PC-9 (cell line): ENCODE data around the gene VGLL2. TPM values are rescaled to one million over a fixed set of nuclear protein-coding genes. Genes with fewer than 3 reads are reported as not detected.
A peak's percentile ranks its signal among the peaks of the same experiment; 100 is the strongest.

ENCODE experiments used
- BruUV-seq: library from RNA; stranded (reverse); fragments of 400-500 nt; replicated peaks from 2 replicates; lab custom pipeline; 2021; lab: Mats Ljungman, UMichigan
- CTCF ChIA-PET: fragments of 300-600 bp; sonication (Branson Sonifier 250); formaldehyde crosslinking; loops from one replicate; lab custom pipeline; 2022; ENCODE audit warnings: antibody characterized with exemption; lab: Charles Lee
- POLR2A ChIA-PET: fragments of 300-600 bp; sonication (Branson Sonifier 250); formaldehyde crosslinking; loops from one replicate; lab custom pipeline; 2022; ENCODE audit warnings: antibody characterized with exemption; ENCODE audit not compliant: unreplicated experiment; lab: Charles Lee
- DNase-seq, 2 experiments: peaks; one replicate each; pipeline versions ENCODE4 v3.0.0 to v3.0.0-alpha.2; 2015 to 2022; ENCODE audit warnings: mixed read lengths in 1 of 2
- H2AFZ ChIP-seq: fragments of 200-600 bp; sonication (generic); 2 replicates; pipeline ENCODE4 v1.8.1; 2017; ENCODE audit warnings: antibody characterized with exemption
- H3F3A ChIP-seq: fragments of 200-600 bp; sonication (generic); 2 replicates; pipeline ENCODE4 v1.8.1; 2017; ENCODE audit warnings: antibody characterized with exemption, mild to moderate bottlenecking, low read depth; ENCODE audit not compliant: insufficient read depth
- H3K27ac ChIP-seq: fragments of 200-600 bp; sonication (generic); 2 replicates; pipeline ENCODE4 v1.6.1; 2016; ENCODE audit warnings: mixed run types
- H3K27me3 ChIP-seq: fragments of 200-600 bp; sonication (generic); 2 replicates; pipeline ENCODE4 v1.6.1; 2016; ENCODE audit warnings: low read depth, mixed run types; ENCODE audit not compliant: insufficient read depth
- H3K36me3 ChIP-seq: fragments of 200-600 bp; sonication (generic); 2 replicates; pipeline ENCODE4 v1.6.1; 2016; ENCODE audit warnings: low read depth, mixed run types
- H3K4me1 ChIP-seq: fragments of 200-600 bp; sonication (generic); replicated peaks from 2 replicates; pipeline ENCODE4 v1.6.1; 2016; ENCODE audit warnings: mixed run types; ENCODE audit not compliant: insufficient read depth
- H3K4me2 ChIP-seq: fragments of 200-600 bp; sonication (generic); 2 replicates; pipeline ENCODE4 v1.6.1; 2017; ENCODE audit warnings: mixed run types
- H3K4me3 ChIP-seq: fragments of 200-600 bp; sonication (generic); 2 replicates; pipeline ENCODE4 v1.6.1; 2016; ENCODE audit warnings: mixed run types
- H3K79me2 ChIP-seq: fragments of 200-600 bp; sonication (generic); 2 replicates; pipeline ENCODE4 v1.6.1; 2017; ENCODE audit warnings: low read depth, mixed run types
- H3K9me2 ChIP-seq: fragments of 200-600 bp; sonication (generic); 2 replicates; pipeline ENCODE4 v1.8.1; 2017; ENCODE audit warnings: mild to moderate bottlenecking; ENCODE audit not compliant: insufficient read depth
- H3K9me3 ChIP-seq: fragments of 200-600 bp; sonication (generic); 2 replicates; pipeline ENCODE4 v1.8.1; 2016; ENCODE audit warnings: low read depth; ENCODE audit not compliant: insufficient read depth
- H4K20me1 ChIP-seq: fragments of 200-600 bp; sonication (generic); 2 replicates; pipeline ENCODE4 v1.8.1; 2017; ENCODE audit not compliant: insufficient read depth
- CTCF ChIP-seq: fragments of 200-600 bp; sonication (generic); conservative IDR thresholded peaks from 2 replicates; pipeline ENCODE4 v1.6.1; 2017; ENCODE audit warnings: mixed run types, antibody characterized with exemption, mild to moderate bottlenecking, moderate library complexity
- EZH2 ChIP-seq: fragments of 200-600 bp; sonication (generic); IDR thresholded peaks from 2 replicates; pipeline ENCODE4 v1.8.0; 2017; ENCODE audit warnings: antibody characterized with exemption, low read depth
- intact Hi-C: fragments of 100-400 bp; cut with micrococcal nuclease; formaldehyde crosslinking; loops from one replicate; pipeline ENCODE4 v1.10.0; 2022; ENCODE audit not compliant: unreplicated experiment
- total RNA-seq: library from RNA; stranded (reverse); gene quantifications from 2 replicates; pipeline ENCODE4 v1.2.3, GENCODE V29; 2021

Gene VGLL2
- total RNA-seq, 1 experiment from 2014 or later, result not detected

GRCh38 chr6:117304446-117304845 is 39.1 kb downstream of the VGLL2 start:
- no peaks in the 10 kb centered on the region for H3K27me3 ChIP-seq
- no peak overlapping the region for H3K27ac ChIP-seq
- ChIA-PET POLR2A (no interaction called here), CTCF (no interaction called here)
- H4K20me1 ChIP-seq, result no peaks in the 10 kb centered on the region
- no peak for DNase-seq
- no peaks in the 10 kb centered on the region for H3K9me3 ChIP-seq
- no peak for TF ChIP-seq EZH2
- TF ChIP-seq CTCF, result no peak
- H3K79me2 ChIP-seq, result no peaks in the 10 kb centered on the region
- H3F3A ChIP-seq, result no peaks in the 10 kb centered on the region
- H3K9me2 ChIP-seq, result peaks cover 3% of the 10 kb centered on the region; the same call in 1 of the 2 replicates
- no peak overlapping the region for H3K4me3 ChIP-seq
- no peak overlapping the region for H2AFZ ChIP-seq
- no peaks in the 10 kb centered on the region for H3K4me1 ChIP-seq
- no TSS peak for BruUV-seq
- H3K36me3 ChIP-seq, result no peaks in the 10 kb centered on the region
- H3K4me2 ChIP-seq, result no peak overlapping the region
- intact Hi-C loops, result no loop called here

GRCh38 chr6:117306227-117306790 is 41.0 kb downstream of the VGLL2 start:
- H3F3A ChIP-seq, result no peaks in the 10 kb centered on the region
- no peaks in the 10 kb centered on the region for H3K79me2 ChIP-seq
- no peaks in the 10 kb centered on the region for H3K27me3 ChIP-seq
- ChIA-PET CTCF (no interaction called here), POLR2A (no interaction called here)
- H3K4me1 ChIP-seq, result no peaks in the 10 kb centered on the region
- no peaks in the 10 kb centered on the region for H3K9me3 ChIP-seq
- no peaks in the 10 kb centered on the region for H3K36me3 ChIP-seq
- BruUV-seq, result no TSS peak
- H3K27ac ChIP-seq, result no peak overlapping the region
- TF ChIP-seq EZH2, result no peak
- TF ChIP-seq CTCF, result no peak
- peak in 1 of 2 experiments; percentile 3 for DNase-seq
- no peak overlapping the region for H2AFZ ChIP-seq
- H3K9me2 ChIP-seq, result 0 out of 2 replicates have a peak, but pooled peaks cover 3% of the 10 kb centered on the region
- no peak overlapping the region for H3K4me3 ChIP-seq
- H3K4me2 ChIP-seq, result no peak overlapping the region
- intact Hi-C loops, result no loop called here
- H4K20me1 ChIP-seq, result no peaks in the 10 kb centered on the region

GRCh38 chr6:117307655-117308054 is 42.3 kb downstream of the VGLL2 start:
- no peaks in the 10 kb centered on the region for H3K9me3 ChIP-seq
- no peaks in the 10 kb centered on the region for H4K20me1 ChIP-seq
- no peak overlapping the region for H3K4me3 ChIP-seq
- no TSS peak for BruUV-seq
- H3K79me2 ChIP-seq, result no peaks in the 10 kb centered on the region
- ChIA-PET CTCF (no interaction called here), POLR2A (no interaction called here)
- H3K27me3 ChIP-seq, result no peaks in the 10 kb centered on the region
- H2AFZ ChIP-seq, result no peak overlapping the region
- no peak overlapping the region for H3K27ac ChIP-seq
- intact Hi-C loops, result no loop called here
- 0 out of 2 replicates have a peak, but pooled peaks cover 3% of the 10 kb centered on the region for H3K9me2 ChIP-seq
- no peaks in the 10 kb centered on the region for H3F3A ChIP-seq
- H3K36me3 ChIP-seq, result no peaks in the 10 kb centered on the region
- no peak overlapping the region for H3K4me2 ChIP-seq
- no peak for DNase-seq
- H3K4me1 ChIP-seq, result no peaks in the 10 kb centered on the region
- TF ChIP-seq CTCF, result no peak
- no peak for TF ChIP-seq EZH2
